ENCODE results near the gene CRABP1. TPM values are rescaled to one million over a fixed set of nuclear protein-coding genes. Genes with fewer than 3 reads are reported as not detected.

The CRABP1 gene
- total RNA-seq, 2 experiments from 2014 or later, result 0.36 TPM; not detected in 1

DNA sequence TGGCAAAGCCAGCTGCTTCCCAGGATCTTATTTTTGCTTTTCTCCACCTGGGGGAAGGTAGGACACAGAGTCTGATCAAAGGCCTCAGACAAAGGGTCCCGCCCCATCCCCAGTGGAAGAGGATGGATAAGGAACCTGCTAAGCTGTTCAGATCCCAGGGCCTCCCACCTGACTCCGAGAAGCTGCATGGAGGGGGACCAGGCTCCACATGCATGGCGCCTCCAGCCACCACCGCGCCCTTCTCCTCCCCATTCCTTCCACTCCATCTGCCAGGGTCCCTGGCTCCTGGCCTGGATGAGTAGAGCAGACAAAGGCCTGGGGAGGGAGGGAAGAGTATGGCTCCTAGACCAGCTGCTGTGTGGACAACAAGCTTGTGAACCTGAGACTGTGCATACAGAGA lies 20.0 kb upstream of the CRABP1 start:
- ATAC-seq (no peak), DNase-seq (no peak)
- Mint-ChIP-seq H3K27me3 (no peaks in the 10 kb centered on the region), H3K4me1 (ENCODE audit: low read depth) (no peaks in the 10 kb centered on the region), H3K4me3 (no peak overlapping the region), H3K27ac (no peak overlapping the region), H3K9me3 (no peaks in the 10 kb centered on the region), H3K36me3 (ENCODE audit: low read depth) (no peaks in the 10 kb centered on the region)
- POLR2A ChIA-PET, result no interaction called here
- TF ChIP-seq, protein P1, sequence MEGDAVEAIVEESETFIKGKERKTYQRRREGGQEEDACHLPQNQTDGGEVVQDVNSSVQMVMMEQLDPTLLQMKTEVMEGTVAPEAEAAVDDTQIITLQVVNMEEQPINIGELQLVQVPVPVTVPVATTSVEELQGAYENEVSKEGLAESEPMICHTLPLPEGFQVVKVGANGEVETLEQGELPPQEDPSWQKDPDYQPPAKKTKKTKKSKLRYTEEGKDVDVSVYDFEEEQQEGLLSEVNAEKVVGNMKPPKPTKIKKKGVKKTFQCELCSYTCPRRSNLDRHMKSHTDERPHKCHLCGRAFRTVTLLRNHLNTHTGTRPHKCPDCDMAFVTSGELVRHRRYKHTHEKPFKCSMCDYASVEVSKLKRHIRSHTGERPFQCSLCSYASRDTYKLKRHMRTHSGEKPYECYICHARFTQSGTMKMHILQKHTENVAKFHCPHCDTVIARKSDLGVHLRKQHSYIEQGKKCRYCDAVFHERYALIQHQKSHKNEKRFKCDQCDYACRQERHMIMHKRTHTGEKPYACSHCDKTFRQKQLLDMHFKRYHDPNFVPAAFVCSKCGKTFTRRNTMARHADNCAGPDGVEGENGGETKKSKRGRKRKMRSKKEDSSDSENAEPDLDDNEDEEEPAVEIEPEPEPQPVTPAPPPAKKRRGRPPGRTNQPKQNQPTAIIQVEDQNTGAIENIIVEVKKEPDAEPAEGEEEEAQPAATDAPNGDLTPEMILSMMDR (IDR thresholded peaks at IDR 0.05), result no peak
- intact Hi-C loops (cut with micrococcal nuclease), result loop anchor here (10.0 kb wide), 1 partner anchor 385 kb away; no protein-coding TSS in a partner anchor
- CTCF ChIA-PET, result no interaction called here

DNA sequence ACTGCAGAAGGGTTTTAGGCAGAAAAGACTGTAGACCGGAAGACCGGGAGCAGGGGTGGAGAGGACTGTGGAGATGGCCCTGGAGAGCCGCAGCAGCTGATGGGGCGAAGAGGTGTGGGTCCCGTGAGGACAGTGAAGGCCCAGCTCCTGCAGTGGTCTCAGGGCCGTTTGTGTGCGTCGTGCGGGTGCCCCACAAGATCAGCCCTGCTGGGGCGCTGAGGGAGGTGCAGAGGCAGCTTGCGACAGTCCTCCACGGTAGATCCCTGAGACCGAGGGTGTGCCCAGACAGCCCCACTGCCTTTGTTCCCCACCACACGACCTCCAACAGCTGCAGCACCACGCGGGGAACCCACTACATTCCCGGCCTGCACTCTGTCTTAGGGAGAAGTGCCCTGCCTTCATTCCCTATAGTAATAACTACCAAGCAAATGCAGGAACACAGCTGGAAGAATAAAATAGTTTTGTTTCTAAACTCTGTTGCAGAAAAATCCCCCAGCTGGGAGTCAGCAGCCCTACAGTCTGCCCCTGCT lies 19.0 kb upstream of the CRABP1 start:
- no peaks in the 10 kb centered on the region for H3K9me3 Mint-ChIP-seq
- ChIA-PET CTCF (interaction anchor here (0.8 kb wide), 1 partner anchor 101 kb away, joined by 4 read pairs; no protein-coding TSS in a partner anchor), POLR2A (interaction anchor here (0.5 to 1.0 kb wide), 2 partner anchors 20 to 116 kb away, joined by 3 read pairs; no protein-coding TSS in a partner anchor)
- no peaks in the 10 kb centered on the region for H3K4me1 Mint-ChIP-seq (ENCODE audit: low read depth)
- no peaks in the 10 kb centered on the region for H3K27me3 Mint-ChIP-seq
- DNase-seq, result no peak
- no peak for ATAC-seq
- H3K36me3 Mint-ChIP-seq (ENCODE audit: low read depth), result no peaks in the 10 kb centered on the region
- intact Hi-C loops (cut with micrococcal nuclease), result loop anchor here (10.0 kb wide), 1 partner anchor 384 kb away; no protein-coding TSS in a partner anchor
- H3K27ac Mint-ChIP-seq, result no peak overlapping the region
- no peak overlapping the region for H3K4me3 Mint-ChIP-seq
- TF ChIP-seq, protein P1 (IDR thresholded peaks at IDR 0.05), result no peak

- TF ChIP-seq, protein P1 (IDR thresholded peaks at IDR 0.05), result no peak
- ATAC-seq, result no peak
- no peaks in the 10 kb centered on the region for H3K4me1 Mint-ChIP-seq (ENCODE audit: low read depth)
- no peak for DNase-seq
- H3K36me3 Mint-ChIP-seq (ENCODE audit: low read depth), result no peaks in the 10 kb centered on the region
- intact Hi-C loops (cut with micrococcal nuclease), result loop anchor here (10.0 kb wide), 1 partner anchor 383 kb away; no protein-coding TSS in a partner anchor
- CTCF ChIA-PET, result no interaction called here
- no peak overlapping the region for H3K27ac Mint-ChIP-seq
- H3K4me3 Mint-ChIP-seq, result no peak overlapping the region
- POLR2A ChIA-PET, result interaction anchor here (0.5 kb wide), 1 partner anchor 21 kb away, joined by 3 read pairs; no protein-coding TSS in a partner anchor
- no peaks in the 10 kb centered on the region for H3K27me3 Mint-ChIP-seq
- no peaks in the 10 kb centered on the region for H3K9me3 Mint-ChIP-seq
Observed at GRCh38 chr15:78321786-78322185, 18.4 kb upstream of the CRABP1 start.

DNA sequence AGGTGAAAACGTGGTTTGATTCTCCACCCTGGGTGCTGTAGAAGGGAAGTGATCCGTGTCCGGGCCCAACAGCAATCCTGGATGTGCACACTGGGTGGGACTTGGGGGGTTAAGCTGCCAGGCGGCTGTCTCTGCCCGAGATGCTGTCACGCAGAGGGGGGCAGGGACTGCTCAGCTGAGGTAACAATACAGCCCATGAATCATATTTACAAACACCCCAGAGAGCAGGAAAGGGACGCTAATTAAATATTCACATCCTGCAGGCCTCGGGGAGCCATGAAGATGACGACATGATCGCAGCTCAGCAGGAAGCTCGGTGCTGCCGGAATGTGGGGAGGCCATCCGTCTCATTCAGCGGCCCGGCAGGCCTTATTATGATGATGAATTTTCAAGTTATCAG lies 17.9 kb upstream of the CRABP1 start:
- Mint-ChIP-seq H3K36me3 (ENCODE audit: low read depth) (no peaks in the 10 kb centered on the region), H3K27me3 (no peaks in the 10 kb centered on the region), H3K4me1 (ENCODE audit: low read depth) (no peaks in the 10 kb centered on the region), H3K27ac (no peak overlapping the region), H3K4me3 (no peak overlapping the region), H3K9me3 (no peaks in the 10 kb centered on the region)
- intact Hi-C loops (cut with micrococcal nuclease), result loop anchor here (10.0 kb wide), 1 partner anchor 383 kb away; no protein-coding TSS in a partner anchor
- POLR2A ChIA-PET, result no interaction called here
- CTCF ChIA-PET, result interaction anchor here (1.0 kb wide), 1 partner anchor 75 kb away, joined by 3 read pairs; no protein-coding TSS in a partner anchor
- DNase-seq (no peak), ATAC-seq (no peak)
- TF ChIP-seq, protein P1 (IDR thresholded peaks at IDR 0.05), result no peak
